NCI-H1417 (cell line): ENCODE measurements around the gene UNG.
"Not testable (repeated sequence)": the region's sequence is repeated elsewhere in the genome, so short reads cannot be mapped to it uniquely, and the experiment has no call there.

Source experiments
- DNase-seq, 3 experiments: peaks; one replicate each; lab custom pipeline; 2025; lab: John Stamatoyannopoulos, UW

The UNG gene

DNA sequence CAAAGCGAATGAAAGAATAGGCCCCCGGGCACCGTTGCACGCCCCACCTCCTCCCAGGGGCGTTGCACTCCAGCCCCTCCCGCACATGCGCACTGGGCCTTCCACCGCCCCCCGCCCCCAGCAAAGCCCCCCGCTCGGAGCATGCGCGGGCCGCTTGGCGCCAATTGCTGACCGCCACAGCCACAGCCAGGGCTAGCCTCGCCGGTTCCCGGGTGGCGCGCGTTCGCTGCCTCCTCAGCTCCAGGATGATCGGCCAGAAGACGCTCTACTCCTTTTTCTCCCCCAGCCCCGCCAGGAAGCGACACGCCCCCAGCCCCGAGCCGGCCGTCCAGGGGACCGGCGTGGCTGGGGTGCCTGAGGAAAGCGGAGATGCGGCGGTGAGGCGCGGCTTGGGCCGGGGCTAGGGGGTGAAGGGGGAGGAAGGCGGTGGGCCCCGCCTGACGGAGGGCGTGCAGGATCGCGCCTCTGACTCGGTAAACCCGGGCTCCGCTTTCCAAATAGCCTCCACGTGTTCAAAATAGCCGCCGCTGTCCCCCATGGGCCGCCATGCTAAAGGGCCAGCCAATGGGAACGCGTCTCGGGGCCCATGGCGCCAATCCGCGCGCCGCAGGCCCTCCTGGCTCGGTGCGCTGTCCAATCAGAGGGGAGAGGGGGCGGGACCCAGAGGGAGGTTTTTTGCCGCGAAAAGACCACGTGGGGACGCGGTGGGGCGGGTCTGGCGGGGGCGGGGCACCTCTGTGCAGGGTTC lies at the start of gene UNG:
TSS of gene UNG (plus strand) at position 163 of the 748 bp plus-strand sequence. CDS start at position 246, 83 bp downstream.
- DNase-seq: peak; percentile 98 to 99 (median 98)

DNA sequence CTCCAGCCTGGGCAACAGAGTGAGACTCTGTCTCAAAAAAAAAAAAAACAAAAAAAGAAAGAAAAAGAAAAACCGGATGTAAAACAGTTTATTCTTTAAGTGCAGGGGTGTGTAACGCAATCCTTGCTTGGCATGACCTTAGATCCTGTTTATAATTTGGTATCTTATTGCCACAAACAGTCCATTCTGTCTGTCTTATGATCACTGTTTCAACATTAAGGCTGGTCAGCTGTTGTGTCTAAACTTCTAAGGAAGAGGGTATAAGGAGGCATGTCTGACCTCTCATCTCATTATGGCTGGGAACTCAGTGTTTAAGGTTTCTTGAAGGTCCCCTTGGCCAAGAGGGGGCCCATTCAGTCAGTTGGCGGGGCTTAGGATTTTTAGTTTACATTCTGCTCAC lies 48.7 kb upstream of the UNG start:
- DNase-seq: not testable (repeated sequence)

DNA sequence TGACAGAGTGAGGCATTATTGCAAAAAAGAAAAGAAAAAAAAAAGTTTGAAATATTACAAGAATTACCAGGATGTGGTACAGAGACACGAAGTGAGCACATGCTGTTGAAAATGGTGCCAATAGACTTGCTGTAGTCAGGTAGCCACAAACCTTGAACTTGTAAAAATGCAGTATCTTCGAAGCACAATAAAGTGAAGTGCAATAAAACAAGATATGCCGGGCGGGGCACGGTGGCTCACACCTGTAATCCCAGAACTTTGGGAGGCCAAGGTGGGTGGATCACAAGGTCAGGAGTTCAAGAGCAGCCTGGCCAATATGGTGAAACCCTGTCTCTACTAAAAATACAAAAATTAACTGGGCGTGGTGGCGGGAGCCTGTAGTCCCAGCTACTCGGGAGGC lies 47.6 kb upstream of the UNG start:
- not testable (repeated sequence) for DNase-seq

DNA sequence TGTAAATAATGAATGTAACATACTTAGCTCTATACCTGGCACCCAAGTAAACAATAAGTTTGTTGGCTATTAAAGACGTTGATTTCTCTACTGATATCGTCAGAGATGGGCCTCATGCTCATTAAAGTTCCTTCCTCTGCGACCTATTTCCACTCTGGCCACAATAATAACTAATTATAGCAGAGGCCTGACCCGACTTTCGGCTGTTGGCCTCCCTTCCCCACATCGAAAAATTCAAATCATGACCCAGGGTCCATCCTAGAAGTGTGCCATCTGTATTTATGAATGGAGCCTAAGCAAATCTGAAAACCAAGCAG lies 45.3 kb upstream of the UNG start:
- DNase-seq: no peak

DNA sequence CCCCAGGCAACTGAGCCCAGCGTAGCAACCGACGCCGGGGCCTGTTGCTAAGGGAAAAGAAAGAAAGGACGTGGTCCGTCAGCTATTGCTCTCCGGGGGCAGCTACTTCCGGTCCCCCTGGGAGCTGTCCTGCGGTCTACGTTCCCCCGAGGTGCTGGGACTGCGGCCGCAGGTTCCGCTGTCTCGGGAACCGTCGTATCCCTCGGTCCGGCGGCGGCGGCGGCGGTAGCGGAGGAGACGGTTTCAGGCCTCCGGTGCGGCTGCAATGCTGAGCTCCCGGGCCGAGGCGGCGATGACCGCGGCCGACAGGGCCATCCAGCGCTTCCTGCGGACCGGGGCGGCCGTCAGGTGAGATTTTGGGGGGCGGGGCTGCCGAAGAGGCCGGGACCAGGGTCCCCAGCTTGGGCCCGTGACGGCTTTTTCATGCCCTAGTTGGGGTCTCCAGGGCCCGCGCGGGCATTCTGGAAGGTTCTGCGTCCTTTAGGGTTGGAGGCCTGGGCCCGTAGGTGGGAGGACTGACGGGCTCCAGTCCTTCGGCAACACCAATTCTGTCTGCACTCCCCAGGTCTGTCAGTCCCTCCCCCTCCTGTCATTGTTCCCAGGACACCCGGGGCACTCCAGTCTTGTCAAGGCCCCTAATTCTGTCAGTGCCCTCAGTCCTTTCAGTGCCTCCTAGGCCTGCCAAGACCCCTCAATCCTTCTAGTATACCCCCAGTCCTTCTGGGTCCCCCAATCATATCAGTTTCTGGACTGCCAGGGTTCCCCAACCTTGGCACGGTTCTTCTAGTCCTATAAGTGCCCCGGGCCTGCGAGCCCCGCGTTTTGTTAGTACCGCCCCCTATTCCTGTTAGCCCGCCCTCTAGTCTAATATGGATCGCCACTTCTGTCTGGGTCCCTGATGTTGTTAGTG lies 44.7 kb upstream of the UNG start, which contains the start of gene USP30:
TSS of gene USP30 (plus strand) at position 163 of the 910 bp plus-strand sequence. CDS start at position 266, 103 bp downstream.
- DNase-seq: peak; percentile 91 to 95 (median 91)

DNA sequence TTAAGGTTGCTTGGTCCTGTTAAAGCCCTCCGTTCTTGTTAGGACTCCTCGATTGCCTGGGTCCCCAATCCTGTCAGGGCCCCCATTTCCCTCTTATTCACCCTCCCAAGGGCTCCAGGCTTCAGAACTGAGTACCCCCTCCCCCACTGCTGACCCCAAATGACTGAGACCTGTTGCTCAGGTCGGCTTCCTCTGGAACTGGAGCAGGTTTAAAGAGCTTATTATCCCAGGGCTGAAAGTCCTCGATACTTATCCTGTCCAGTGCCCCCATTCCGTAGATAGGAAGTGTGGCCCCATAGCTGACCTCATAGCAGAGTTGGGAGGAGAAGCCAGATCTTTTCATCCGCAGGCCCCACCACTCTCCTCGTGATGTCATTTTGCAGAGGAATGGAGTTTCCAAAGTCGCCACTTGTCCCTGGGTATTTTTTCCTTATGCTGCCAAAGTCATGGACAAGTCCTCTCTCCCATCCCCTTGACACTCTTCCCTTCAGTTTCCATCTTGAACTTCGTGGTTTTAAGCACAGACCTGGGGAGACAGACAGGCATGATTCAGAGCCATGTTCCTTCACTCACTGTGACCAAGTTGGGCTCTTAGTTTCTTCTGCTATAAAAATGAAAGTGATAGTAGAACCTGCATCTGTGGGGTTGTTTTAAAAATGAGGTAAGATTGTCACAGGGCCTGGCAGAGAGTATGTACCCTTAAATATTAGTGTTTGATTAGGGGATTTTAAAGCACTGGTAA lies 43.8 kb upstream of the UNG start:
- no peak for DNase-seq

DNA sequence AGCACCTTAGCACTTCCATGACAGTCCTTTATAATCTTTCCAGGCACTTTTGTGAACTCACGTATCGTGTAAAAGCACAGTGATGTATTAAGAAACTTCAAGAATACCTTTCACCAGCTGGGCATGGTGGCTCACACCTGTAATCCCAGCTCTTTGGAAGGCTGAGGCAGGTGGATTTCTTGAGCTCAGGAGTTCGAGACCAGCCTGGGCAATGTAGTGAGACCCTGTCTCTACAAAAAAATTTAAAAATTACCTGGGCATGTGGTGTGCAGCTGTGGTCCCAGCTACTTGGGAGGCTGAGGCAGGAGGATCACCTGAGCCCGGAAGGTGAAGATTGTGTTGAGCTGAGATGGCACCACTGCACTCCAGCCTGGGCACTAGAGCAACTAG lies 43.3 kb upstream of the UNG start:
- DNase-seq: not testable (repeated sequence)

DNA sequence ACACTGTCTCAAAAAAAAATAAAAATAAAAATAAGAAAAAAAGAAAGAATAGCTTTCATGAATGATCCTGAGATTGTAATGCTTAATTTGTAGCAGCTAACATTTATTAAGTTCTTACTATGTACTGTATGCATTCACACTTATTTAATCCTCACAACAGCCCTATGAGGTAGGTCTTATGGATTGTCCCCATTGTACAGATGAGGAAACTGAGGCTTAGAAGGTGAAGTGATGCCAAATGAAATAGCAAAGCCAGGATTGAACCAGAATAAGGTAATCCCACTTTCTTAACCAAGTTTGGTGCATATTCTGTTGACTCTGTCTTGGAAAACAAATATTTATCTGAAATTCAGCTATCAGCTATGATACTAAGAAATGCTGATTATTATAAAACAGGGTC lies 42.9 kb upstream of the UNG start:
- DNase-seq: no peak

DNA sequence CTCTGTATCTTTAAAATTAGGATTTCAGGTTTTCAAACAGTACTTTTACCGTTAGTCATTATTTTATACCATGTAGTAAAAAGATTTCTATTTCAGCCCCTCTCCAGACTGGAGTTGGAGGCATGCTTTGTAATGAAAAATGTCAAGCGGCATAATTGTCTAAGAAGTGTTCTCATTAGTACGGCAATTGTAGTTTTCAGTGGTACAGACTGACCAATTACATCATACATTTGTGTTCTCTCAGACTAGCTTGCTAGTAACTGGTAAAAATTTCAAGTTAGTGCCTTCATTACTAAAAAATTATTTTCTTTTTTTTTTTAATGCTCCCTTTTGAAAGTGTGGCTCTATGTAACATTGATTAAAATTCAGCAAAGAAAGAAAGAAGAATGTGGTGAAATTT lies 40.5 kb upstream of the UNG start:
- no peak for DNase-seq

DNA sequence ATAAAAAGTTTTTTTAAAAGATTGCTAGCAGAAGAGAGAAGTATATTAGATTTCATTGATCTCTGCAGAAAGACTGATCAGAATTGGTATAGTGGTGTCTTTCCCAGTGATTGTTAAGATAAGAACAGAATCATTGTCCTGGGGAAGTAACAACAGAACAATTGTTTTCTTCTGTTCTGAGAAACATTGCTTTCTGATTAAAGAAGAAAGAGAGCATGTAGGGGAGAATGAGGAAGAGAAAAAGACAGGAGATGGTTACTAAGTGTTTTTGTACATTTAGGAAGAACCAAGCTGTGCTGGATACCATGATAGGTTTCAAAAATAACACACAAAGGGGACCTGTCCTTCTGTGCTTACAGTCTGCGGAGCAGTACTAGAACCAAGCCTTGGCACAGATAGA lies 40.0 kb upstream of the UNG start:
- no peak for DNase-seq

DNA sequence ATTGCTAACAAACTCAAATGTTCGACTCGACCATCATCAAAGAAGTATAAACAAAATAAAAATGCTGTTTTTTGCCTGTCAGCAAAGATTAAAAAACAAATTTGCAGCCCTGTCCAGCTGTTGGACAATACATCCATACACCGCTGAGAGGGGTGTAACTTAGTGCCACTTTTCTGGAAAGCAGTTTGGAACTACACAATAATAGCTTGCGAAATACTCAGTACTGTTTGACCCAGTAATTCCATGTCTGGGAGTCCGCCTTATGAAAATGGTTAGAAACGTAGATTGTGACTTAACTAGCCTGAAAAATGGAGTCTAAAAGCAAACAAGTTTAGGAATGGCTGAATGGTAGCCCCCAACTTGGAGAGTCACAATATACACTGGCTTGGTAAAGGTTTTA lies 38.6 kb upstream of the UNG start:
- no peak for DNase-seq

DNA sequence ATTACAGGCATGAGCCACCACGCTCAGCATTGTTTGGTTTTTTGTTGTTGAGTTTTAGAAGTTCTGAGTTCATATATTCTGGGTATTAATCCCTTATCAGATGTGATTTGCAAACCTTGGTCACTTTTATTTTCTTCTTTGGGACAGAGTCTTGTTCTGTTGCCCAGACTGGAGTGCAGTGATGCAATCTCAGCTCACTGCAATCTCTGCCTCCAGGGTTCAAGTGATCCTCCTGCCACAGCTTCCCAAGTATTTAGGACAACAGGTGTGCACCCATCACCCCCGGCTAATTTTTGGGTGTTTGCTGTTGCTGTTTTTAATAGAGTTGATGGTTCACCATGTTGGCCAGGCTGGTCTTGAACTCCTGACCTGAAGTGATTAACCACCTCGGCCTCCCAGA lies 33.3 kb upstream of the UNG start:
- no peak for DNase-seq

DNA sequence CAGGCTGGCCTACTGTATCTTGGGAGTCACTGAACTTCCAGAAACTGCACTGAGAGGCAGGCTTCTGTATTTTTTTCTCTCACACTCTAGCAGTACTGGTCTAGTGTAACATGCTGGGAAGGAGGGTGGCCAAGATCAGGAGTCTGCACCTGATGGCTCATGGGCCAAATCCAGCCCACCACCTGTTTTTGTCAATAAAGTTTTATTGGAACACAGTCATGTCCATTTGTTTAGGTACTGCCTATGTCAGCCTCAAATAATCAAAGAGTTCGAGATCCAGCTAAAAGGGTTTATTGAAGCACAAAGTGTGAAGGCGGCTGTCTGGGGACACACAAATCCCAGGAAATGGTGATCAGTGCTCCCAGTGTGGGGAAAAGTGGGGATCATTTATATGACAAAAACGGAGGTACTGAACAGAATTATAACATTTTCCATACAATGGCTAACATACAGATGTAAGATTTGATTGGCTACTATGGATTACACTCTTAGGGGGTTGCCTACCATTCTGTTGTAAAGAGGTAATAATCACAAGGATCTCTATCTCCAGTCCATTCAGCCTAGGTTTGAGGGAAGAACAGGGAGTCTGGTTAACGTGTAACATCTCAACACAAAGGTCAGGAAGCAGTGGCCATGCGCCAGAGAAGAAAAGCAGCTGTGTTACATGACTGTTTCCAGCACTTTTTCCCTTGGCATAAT lies 32.1 kb upstream of the UNG start:
- DNase-seq: no peak

DNA sequence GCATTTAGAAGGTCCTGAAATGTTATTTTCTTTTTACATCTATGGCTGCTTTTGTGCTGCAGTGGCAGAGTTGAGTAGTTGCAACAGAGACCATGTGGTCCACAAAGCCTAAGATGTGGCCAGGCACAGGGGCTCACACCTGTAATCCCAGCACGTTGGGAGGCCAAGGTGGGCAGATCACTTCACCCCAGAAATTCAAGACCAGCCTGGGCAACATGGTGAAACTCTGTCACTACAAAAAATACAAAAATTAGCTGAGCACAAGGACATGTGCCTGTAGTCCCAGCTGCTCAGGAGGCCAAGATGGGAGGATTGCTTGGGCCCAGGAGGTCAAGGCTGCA lies 31.6 kb upstream of the UNG start:
- DNase-seq: no peak

DNA sequence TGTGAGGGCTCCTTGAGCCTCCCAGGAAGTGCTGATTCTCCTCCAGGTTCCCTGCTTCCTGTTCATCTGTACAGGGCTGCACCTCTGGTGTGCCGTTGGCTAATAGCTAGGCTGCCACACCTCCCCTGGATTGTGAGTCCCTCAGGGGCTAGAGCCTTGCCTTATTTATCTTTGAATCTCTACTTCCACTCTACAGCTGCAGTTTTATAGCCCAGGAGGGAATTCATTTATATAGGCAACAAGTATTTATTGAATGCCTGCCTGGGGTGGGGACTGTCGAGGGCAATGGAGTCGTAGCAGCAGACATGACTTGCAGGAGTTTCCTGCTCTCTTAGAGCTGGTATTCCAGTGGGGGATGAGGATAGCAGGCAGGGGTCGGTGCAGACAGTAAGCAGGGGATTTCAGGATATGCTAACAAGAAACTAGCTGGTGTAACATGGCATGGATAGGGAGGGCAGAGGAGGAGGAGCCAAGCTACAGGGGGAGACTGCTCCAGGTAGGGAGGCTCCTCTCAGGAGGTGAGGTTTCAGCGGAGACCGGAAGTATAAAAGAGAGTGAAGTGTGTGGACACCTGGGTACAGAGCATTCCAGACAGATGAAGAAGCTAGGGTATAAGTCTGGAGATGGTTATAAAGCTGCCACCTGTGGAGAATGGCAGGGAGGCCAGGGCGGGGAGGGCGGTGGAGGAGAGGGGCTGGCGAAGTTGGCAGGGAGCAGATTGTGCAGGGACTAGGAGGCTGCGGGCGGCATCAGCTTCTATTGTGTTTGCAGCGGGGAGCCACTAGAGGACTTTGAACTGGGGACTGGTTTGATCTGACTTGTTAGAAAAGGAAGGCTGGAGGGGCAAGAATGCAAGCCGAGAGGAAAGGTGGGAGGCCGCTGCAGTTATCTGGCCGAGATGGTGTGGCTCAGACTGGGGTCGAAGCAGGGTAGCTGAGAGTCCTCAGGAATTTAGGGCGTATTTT lies 27.8 kb upstream of the UNG start:
- DNase-seq: peak in 1 of 3 experiments; percentile 16

DNA sequence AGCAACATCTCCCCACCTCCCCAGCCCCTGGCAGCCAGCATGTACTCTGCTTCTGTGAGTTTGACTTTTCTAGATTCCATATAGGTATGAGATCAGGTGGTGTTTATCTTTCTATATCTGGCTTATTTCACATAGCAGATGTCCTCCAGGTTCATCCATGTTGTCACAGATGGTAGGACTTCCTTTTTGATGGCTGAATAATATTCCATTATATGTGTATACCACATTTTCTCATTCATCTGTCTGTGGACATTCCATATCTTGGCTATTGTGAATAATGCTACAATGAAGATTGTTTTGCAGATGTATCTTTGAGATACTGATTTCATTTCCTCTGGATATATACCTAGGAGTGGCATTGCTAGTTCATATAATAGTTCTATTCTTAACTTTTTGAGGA lies 22.5 kb upstream of the UNG start:
- DNase-seq: no peak

DNA sequence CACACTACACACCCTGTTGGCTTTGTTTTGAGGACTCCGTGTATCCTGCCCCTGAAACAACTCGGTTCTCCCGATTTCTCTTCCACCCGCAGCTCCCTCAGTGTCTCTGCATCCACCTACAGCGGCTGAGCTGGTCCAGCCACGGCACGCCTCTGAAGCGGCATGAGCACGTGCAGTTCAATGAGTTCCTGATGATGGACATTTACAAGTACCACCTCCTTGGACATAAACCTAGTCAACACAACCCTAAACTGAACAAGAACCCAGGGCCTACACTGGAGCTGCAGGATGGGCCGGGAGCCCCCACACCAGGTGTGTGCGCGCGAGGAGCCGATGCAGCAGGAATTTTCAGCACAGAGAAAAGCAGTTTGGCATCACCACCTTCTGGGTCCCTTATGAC lies 14.6 kb upstream of the UNG start:
- DNase-seq: no peak

DNA sequence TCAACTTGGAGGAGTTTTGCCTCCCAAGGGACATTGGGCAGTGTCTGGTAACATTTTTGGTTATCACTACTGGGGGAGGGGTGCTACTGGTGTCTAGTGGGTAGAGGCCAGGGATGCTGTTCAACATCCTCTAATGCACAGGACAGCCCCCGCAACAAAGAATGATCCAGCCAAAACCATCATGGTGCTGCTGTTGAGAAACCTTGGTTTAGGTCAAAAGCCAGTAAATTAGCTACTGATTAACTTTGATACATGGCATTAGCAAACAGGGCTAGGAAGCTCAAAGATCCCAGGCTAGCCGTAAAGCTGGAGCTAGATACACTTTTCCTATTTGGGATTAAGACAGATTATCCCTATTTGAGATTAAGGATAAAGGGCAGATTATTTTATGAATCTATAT lies 13.0 kb upstream of the UNG start:
- DNase-seq: no peak

DNA sequence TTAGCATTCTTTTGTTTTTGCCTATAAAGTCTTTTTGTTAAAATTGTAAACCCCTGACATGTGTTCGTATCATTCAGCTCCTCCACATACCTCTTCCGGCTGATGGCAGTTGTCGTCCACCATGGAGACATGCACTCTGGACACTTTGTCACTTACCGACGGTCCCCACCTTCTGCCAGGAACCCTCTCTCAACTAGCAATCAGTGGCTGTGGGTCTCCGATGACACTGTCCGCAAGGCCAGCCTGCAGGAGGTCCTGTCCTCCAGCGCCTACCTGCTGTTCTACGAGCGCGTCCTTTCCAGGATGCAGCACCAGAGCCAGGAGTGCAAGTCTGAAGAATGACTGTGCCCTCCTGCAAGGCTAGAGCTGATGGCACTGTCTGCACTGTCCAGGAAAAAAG lies 11.8 kb upstream of the UNG start:
- no peak for DNase-seq

DNA sequence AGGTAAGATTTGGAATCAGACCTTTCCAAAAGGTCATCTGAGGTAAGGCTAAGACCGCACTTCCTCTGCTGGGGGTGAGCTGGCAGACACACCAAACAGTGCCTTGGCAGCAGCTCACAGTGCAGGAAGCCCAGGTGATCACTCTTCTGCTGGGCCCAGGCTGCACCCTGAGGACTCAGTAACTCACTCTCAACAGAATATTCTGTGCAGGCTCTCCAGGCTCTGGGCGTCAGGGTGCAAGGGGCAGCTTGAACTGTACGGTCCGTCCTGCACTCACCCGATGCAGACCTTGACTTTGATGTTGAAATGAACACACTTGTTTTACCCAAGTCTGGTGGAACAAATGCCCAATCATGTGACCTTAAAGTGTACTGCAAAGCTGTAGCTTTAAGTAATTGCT lies 10.1 kb upstream of the UNG start:
- DNase-seq: no peak

DNA sequence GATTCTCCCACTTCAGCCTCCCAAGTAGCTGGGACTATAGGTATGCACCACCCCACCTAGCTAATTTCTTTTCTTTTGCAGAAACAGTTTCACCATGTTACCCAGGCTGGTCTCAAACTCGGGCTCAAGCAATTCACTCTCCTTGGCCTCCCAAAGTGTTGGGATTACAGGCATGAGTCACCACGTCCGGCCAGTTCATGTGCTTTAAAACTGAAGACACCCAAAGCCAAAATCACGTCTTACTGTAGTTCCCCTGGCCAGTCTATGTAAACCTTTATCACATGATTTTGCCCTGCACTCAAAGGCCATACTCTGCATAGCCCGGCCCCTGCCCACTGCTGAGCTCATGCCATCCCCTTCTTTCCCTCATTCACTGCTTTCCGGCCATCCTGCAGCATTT lies 8.6 kb upstream of the UNG start:
- no peak for DNase-seq
